MM.1S (cell line): ENCODE results near the gene SUCLA2.

Source experiments
- DNase-seq: peaks from one replicate; pipeline ENCODE4 v3.0.0-alpha.2; 2015
- H2AFZ ChIP-seq: fragments of 300-600 bp; sonication (generic); 2 replicates; pipeline ENCODE4 v1.6.0; 2016; ENCODE audit warnings: antibody characterized with exemption, low read length
- H3F3A ChIP-seq: fragments of 300-600 bp; sonication (generic); 2 replicates; pipeline ENCODE4 v1.6.1; 2016; ENCODE audit warnings: mild to moderate bottlenecking, antibody characterized with exemption, low read length, moderate library complexity, mixed read lengths; ENCODE audit not compliant: insufficient read depth
- H3K27ac ChIP-seq: fragments of 300-600 bp; sonication (generic); 2 replicates; pipeline ENCODE4 v1.5.1; 2016; ENCODE audit warnings: mild to moderate bottlenecking, low read length
- H3K27me3 ChIP-seq: fragments of 300-600 bp; sonication (generic); replicated peaks from 2 replicates; pipeline ENCODE4 v1.6.0; 2016; ENCODE audit warnings: low read length; ENCODE audit not compliant: insufficient read depth
- H3K36me3 ChIP-seq: fragments of 300-600 bp; sonication (generic); replicated peaks from 2 replicates; pipeline ENCODE4 v1.6.1; 2016; ENCODE audit warnings: mild to moderate bottlenecking, low read length, mixed read lengths; ENCODE audit not compliant: insufficient read depth
- H3K4me1 ChIP-seq: fragments of 300-600 bp; sonication (generic); 2 replicates; pipeline ENCODE4 v1.6.1; 2016; ENCODE audit warnings: low read length, mixed read lengths
- H3K4me2 ChIP-seq: fragments of 300-600 bp; sonication (generic); 2 replicates; pipeline ENCODE4 v1.6.0; 2016; ENCODE audit warnings: low read depth, low read length
- H3K4me3 ChIP-seq: fragments of 300-600 bp; sonication (generic); 2 replicates; pipeline ENCODE4 v1.5.1; 2016; ENCODE audit warnings: low read length, mixed read lengths
- H3K79me2 ChIP-seq: fragments of 300-600 bp; sonication (generic); 2 replicates; pipeline ENCODE4 v1.6.1; 2016; ENCODE audit warnings: mixed run types, low read length, mixed read lengths
- H3K9ac ChIP-seq: fragments of 300-600 bp; sonication (generic); 2 replicates; pipeline ENCODE4 v1.6.1; 2016; ENCODE audit warnings: low read length, mixed read lengths
- H3K9me2 ChIP-seq: fragments of 300-600 bp; sonication (generic); replicated peaks from 2 replicates; pipeline ENCODE4 v1.6.1; 2016; ENCODE audit warnings: mild to moderate bottlenecking, low read length, mixed read lengths; ENCODE audit not compliant: insufficient read depth
- H3K9me3 ChIP-seq: fragments of 300-600 bp; sonication (generic); replicated peaks from 2 replicates; pipeline ENCODE4 v1.6.1; 2016; ENCODE audit warnings: mild to moderate bottlenecking, low read length, mixed read lengths; ENCODE audit not compliant: insufficient read depth
- H4K20me1 ChIP-seq: fragments of 300-600 bp; sonication (generic); 2 replicates; pipeline ENCODE4 v1.6.1; 2016; ENCODE audit warnings: mild to moderate bottlenecking, low read length, moderate library complexity, mixed read lengths; ENCODE audit not compliant: insufficient read depth
- CTCF ChIP-seq: fragments of 300-600 bp; sonication (generic); IDR thresholded peaks from 2 replicates; pipeline ENCODE4 v1.5.1; 2016; ENCODE audit warnings: antibody characterized with exemption, low read length, mixed read lengths
- EZH2 ChIP-seq: fragments of 300-600 bp; sonication (generic); optimal IDR thresholded peaks from 2 replicates; pipeline ENCODE3; 2017; ENCODE audit warnings: low read depth, mild to moderate bottlenecking, antibody characterized with exemption, low read length, mixed read lengths
- EZH2phosphoT487 ChIP-seq: fragments of 300-600 bp; sonication (generic); IDR thresholded peaks from 2 replicates; pipeline ENCODE4 v1.6.1; 2018; ENCODE audit warnings: antibody characterized with exemption, low read length

Gene SUCLA2

GRCh38 chr13:47896546-47896945 is 104.5 kb downstream of the SUCLA2 start:
- Histone ChIP-seq H3K9me3 (no peaks in the 10 kb centered on the region), H3K27me3 (no peaks in the 10 kb centered on the region), H3K4me2 (no peak overlapping the region), H3F3A (no peaks in the 10 kb centered on the region), H2AFZ (no peak overlapping the region), H4K20me1 (no peaks in the 10 kb centered on the region), H3K36me3 (no peaks in the 10 kb centered on the region), H3K79me2 (no peaks in the 10 kb centered on the region), H3K4me1 (no peaks in the 10 kb centered on the region), H3K9ac (no peak overlapping the region), H3K27ac (no peak overlapping the region), H3K4me3 (no peak overlapping the region), H3K9me2 (no peaks in the 10 kb centered on the region)
- TF ChIP-seq EZH2phosphoT487: no peak
- no peak for TF ChIP-seq EZH2
- no peak for TF ChIP-seq CTCF
- no peak for DNase-seq

GRCh38 chr13:47896111-47896510 is 105.0 kb downstream of the SUCLA2 start:
- no peaks in the 10 kb centered on the region for H3K9me2 ChIP-seq
- H3K79me2 ChIP-seq: no peaks in the 10 kb centered on the region
- no peak for DNase-seq
- no peaks in the 10 kb centered on the region for H3F3A ChIP-seq
- H2AFZ ChIP-seq: no peak overlapping the region
- H4K20me1 ChIP-seq: no peaks in the 10 kb centered on the region
- H3K36me3 ChIP-seq: no peaks in the 10 kb centered on the region
- TF ChIP-seq EZH2 (no peak), CTCF (no peak), EZH2phosphoT487 (no peak)
- no peaks in the 10 kb centered on the region for H3K9me3 ChIP-seq
- no peaks in the 10 kb centered on the region for H3K27me3 ChIP-seq
- H3K4me1 ChIP-seq: no peaks in the 10 kb centered on the region
- H3K4me2 ChIP-seq: no peak overlapping the region
- H3K4me3 ChIP-seq: no peak overlapping the region
- H3K27ac ChIP-seq: no peak overlapping the region
- H3K9ac ChIP-seq: no peak overlapping the region

- no peaks in the 10 kb centered on the region for H3K9me3 ChIP-seq
- no peaks in the 10 kb centered on the region for H3K79me2 ChIP-seq
- H3K4me2 ChIP-seq: no peak overlapping the region
- no peak overlapping the region for H3K4me3 ChIP-seq
- H3K27ac ChIP-seq: no peak overlapping the region
- no peak overlapping the region for H2AFZ ChIP-seq
- H3F3A ChIP-seq: no peaks in the 10 kb centered on the region
- H4K20me1 ChIP-seq: no peaks in the 10 kb centered on the region
- no peak for DNase-seq
- no peaks in the 10 kb centered on the region for H3K36me3 ChIP-seq
- H3K4me1 ChIP-seq: no peaks in the 10 kb centered on the region
- H3K9ac ChIP-seq: no peak overlapping the region
- H3K9me2 ChIP-seq: no peaks in the 10 kb centered on the region
- no peaks in the 10 kb centered on the region for H3K27me3 ChIP-seq
- no peak for TF ChIP-seq EZH2
- TF ChIP-seq CTCF: no peak
- TF ChIP-seq EZH2phosphoT487: no peak
These were observed 107.5 kb downstream of the SUCLA2 start for GRCh38 chr13:47893527-47893926.
